ENCODE results near the gene TRPC4.

The TRPC4 gene

DNA sequence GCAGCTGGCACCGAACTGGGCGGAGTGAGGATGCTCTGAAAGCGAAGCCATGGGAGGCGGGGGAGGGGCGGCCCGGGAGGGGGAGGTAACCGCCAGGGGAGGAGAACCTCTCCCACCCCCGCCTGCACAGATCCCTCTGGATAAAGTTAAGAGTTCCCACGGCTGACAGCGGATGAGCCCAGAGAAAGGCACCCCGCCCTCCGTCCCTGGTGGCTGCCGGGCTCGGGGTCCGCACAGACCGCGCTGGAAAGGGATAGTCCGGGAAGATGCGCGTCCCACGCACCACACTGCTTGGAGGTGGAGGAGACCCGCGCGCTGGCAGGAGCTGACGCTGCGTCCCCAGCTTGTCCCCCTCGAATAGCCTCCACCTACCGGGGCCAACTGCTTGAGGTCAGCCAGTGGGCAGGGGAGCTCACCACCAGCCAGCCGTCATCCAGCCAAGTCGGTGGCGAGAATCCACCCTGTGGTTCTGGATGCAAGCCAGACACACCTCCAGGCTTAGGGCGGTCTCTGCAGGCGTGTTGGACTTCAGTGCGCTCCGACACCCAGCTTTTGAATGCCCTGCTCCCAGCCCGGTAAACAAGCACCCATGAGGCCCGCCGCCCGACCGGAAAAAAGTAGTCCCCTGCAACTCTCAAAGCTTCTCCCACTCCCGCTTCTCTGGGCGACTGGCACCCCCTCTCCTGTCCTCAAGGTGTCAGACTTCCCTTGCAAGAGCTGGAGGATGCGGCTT lies at the start of gene TRPC4:
Gene TRPC4 (minus strand): TSS at position 17 of the 733 bp plus-strand sequence. CDS start 86,439 bp downstream, outside the sequence.
- peak; percentile 67 for DNase-seq (ENCODE audit: low spot score)

DNA sequence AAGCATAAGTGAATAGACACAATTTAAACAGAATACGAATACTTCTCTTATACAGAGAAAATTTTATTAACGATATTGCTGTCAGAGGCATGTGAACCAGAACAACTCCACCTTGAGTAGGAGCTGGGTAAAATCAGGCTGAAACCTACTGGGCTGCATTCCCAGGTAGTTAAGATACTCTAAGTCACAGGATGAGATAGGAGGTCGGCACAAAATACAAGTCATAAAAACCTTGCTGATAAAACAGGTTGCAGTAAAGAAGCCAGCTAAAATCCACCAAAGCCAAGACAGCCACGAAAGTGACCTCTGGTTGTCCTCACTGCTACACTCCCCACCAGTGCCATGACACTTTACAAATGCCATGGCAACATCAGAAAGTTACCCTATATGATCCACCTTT lies 49.2 kb upstream of the TRPC4 start:
- DNase-seq (ENCODE audit: low spot score) = no peak

DNA sequence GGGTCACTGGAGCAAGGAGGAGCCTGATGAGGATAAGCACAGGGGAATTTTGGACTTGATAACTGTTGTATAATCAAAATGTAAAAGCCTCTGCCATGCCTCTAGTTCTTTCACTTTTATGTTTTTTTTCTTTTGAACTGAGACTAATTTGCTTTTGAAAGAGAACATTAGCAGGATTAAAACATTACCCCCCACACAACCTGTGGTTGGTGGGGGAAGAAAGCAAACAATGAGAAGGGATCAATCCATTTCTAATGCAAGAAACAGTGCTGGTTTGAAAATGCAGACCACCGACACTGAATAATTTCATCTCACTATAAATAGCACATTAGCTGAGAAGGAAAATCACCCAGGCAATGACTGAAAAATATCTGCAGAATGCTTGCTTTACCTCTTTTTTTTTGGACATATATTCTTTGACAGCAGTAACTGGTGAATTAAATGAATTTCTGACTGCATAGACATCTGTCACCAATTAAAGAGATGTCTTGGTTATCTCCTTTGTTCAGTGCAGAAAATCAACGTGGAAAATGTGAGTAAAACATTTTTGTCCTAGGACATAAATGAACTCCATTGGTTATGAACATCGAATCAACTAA lies 48.6 kb upstream of the TRPC4 start:
- no peak for DNase-seq (ENCODE audit: low spot score)

DNA sequence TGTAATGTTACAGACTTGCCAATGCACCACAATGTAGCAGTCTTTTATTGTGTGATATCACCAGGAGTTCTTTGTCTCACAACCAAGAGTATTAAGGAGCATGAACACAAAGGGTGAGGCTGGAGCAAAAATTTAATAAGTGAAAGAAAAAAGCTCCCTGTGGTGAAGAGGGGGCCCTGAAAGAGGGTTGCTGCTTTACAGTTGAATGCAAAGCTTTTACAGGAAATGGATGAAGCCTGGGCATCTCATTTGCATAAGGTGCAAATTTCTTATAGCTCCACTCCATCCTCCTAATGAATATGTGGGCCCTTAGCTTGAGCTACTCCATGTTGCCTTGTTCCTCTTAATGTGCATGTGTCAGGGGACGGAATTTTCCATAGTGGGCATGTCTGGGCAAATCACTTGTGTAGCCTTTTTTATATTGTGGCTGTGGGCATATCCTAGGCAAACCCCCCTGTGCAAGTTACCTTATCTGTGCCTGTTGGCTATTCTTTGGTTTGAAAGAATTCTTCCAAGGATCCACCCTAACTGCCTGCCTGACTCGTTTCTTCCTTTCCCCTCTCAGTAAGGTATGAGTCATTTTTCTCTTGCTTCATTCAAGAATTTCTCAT lies 45.3 kb upstream of the TRPC4 start:
- peak; percentile 5 for DNase-seq (ENCODE audit: low spot score)

DNA sequence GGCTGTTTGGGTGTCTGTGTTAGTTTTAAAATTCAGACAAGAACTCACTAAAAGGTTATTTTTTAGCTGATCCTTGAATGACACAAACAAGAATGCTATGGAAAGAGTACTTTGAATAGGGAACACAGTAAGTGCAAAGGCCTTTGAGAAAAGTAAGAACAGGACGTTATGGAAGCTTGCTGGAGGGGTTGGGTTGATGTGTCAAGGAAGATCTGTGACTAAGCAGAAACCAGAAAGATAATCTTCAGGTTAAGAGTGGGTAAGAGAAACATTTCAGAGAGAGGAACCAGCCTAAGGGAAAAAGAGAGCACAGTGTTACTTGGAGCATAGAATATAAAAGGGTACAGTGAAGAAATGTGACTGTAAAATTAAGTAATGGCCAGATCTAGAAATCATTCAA lies 41.2 kb upstream of the TRPC4 start:
- DNase-seq (ENCODE audit: low spot score) = no peak

DNA sequence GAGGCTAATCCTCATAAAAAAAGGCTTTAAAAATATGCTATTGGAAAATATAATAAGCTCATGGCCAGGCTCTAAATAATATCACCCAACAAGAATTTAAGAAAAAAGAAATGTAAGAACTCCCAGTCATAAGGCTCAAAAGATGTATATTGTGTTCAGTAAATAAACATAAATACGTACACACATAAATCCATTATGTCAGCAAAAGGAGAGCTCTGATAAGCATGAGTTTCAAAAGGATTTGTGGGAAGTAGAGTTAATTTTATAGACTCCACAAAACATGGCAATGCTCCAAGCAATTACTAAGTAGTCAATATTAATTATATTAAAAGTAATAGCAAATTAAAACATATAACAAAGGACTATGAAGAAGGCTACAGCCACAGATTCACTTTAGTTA lies 37.3 kb upstream of the TRPC4 start:
- no peak for DNase-seq (ENCODE audit: low spot score)

DNA sequence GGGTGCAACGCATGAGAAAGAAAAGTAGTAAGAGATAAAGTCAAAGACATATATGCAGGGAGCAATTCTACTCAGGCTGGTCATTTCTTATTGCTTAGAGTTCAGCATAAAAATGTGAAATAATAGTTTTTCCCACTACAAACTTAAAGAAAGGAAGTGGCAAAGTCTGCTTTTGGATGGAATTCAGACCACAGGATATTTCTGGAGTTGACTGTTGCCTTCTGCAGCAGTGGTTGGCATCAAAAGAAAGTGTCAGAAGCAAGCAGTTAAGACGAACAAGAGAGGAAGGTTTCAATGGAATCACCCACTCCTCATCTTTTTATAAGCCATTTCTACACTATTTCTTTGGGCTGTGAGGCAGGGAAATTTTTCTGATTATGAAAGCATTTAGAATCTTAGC lies 36.2 kb upstream of the TRPC4 start:
- peak; percentile 35 for DNase-seq (ENCODE audit: low spot score)

GRCh38 chr13:37899753-37900152 lies 30.2 kb upstream of the TRPC4 start:
- no peak for DNase-seq (ENCODE audit: low spot score)

DNA sequence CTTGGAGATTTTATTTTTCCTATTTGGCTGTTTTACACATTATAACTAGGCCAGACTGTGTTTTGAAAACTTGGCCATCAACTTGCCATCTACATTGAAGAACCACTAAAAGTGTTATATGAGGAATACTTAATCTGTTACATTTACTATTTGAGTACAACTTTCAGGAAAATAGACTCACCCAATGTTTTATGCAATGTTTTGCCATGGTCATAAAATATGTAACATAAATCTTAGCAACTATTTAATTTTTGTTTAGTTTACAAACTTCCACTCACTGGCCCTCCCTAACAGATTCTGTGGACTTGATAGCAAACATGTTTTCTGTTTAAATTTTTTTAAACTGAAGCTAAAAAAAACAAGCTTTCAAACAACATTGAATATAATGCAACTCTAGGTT lies 23.7 kb upstream of the TRPC4 start:
- no peak for DNase-seq (ENCODE audit: low spot score)

DNA sequence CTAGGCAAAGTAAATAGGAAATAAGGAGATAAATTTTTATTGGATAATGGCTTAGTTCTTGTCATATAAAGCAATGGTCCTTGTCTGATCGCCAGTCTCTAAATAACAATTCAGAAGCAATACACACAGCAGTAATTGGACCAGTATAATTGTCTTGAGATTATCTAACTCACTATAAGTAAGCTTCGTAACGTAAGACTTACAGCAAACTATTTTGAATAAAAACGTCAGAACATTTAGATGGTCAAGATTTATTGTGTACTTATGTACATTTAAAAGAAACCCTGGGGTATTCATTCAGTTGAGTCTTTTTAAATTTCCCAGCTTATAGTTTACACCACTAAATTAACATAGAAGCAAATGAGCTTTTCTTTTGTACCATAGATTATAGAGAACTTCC lies 20.2 kb upstream of the TRPC4 start:
- DNase-seq (ENCODE audit: low spot score) = no peak

DNA sequence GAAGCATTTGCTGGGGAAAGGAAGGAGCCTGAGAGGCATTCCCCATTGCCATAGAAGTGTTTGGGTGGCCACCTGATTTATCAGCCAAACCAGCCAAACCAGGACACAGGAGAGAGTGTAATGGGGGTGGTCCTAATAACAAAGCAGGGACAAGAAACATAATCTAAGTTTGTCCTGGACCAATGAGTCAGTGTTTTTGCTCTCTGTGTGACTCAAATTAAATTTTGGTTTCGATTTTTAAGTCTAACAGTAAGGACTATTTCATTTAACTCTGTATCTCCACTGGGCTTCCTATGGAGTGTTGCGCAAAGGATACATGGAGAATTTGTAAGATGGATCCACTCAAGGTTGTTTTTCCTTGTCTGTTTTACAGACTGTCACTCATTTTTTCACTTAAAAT lies 19.5 kb upstream of the TRPC4 start:
- DNase-seq (ENCODE audit: low spot score) = peak; percentile 4

DNA sequence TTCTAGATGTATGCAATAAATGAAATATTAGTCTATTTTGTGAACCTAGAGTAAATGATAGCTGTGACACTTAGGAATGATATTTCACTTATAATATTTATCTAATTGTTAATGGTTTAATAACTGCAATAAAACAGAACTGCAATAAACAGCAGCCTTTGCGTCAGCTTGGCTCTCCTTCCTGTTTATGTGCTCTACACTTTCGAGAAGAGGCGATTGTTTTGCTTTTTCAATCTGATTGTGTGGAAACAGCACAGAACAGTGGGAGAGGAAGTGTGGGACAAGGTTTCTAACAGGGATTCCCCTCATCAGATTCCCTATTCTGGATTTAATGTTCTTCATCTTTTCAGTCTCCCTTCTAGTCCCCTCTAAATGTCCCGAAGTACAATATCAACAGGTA lies 17.3 kb upstream of the TRPC4 start:
- no peak for DNase-seq (ENCODE audit: low spot score)

DNA sequence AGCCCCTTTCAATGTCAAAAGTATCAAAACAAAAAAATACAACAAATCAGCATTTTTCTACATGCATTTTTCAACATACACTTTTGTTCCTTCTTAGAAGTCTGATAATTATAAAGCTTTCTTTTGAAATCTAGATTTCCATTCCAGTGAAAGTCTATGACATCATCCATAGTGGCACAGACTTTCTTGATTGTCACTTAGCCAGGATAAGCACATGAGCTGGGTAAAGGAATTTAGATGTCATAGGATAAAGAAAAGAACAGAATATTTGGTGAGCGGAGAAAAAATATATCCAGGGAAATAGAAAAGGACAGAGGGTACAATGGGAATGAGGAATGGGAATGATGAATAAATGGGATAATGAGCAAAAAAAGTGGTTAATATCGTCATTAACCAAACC lies 15.1 kb upstream of the TRPC4 start:
- no peak for DNase-seq (ENCODE audit: low spot score)

DNA sequence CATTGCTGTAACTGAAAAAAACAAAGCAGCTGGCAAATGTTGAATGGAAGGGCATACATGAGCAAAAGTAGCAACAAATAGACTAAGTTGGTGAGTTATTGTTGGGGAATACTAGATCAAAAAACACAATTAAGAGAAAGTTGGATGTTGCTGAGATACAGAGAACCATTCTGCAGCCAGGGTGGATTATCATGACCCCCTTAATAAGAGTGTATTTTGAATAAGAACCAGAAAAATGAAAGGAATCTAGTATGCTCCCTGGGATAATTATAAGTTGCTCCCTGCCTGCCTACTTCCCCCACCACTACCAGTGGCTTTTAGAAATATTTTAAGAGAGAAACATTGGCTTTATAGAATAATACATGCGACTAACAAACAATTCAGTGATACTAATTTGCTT lies 14.5 kb upstream of the TRPC4 start:
- no peak for DNase-seq (ENCODE audit: low spot score)

- DNase-seq (ENCODE audit: low spot score) = no peak
These were observed 9.3 kb upstream of the TRPC4 start for GRCh38 chr13:37878921-37879320.

GRCh38 chr13:37878496-37878895 lies 8.9 kb upstream of the TRPC4 start:
- DNase-seq (ENCODE audit: low spot score) = peak; percentile 41

- peak; percentile 43 for DNase-seq (ENCODE audit: low spot score)
These were observed 1.5 kb upstream of the TRPC4 start for GRCh38 chr13:37870895-37871550.

GRCh38 chr13:37870489-37870845 lies 895 bp upstream of the TRPC4 start:
- no peak for DNase-seq (ENCODE audit: low spot score)

DNA sequence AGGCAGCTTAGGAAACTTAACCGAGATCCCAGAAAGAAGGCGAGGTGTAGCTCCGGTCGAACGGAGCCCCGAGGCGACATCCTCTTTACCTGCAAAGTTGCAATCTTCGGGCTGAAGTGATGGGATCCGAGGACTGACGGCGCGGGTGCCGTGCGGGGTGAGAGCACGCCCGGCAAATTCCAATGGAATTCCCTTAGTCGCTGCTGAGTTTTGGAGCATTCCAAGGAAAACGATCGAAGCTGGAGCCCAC lies 141 bp downstream of the TRPC4 start:
- DNase-seq (ENCODE audit: low spot score) = peak; percentile 36

DNA sequence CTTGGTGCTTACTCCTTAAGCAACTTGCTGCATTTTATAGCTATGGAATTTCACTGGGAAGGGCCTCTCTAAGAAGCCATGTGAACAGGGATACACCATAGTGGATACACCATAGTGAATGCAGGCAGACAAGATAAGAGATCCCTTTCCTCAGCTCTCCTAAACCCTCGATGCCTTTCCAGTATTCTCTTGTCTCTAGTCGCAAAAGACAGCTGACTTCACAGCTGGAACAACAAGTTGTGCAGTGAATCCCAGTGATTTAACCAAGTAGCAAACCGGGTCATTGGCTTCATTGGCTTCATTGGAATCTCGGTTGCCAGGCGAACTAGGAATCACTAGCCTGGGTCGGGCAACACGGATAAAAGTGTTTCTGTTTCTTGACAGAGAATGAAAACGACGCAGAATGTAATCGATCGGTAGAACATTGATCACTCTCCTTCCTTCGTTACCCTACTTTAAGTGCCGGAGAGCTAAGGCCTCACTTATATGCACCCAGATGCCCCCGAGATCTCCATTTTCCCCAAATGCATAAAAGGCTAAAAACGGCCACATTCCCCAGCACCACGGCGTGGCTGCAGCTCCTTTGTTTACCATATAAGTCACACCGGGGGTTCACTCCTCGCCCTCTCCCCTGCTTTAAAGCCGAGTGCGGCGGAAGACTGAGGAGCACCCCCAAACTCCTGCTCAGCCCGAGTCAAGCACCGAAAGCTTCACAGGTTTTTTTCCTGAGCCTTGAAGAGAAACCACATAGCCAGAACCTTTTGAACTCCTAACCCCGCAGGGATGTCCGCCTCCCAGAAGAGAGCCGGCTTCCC lies 674 bp downstream of the TRPC4 start:
- peak; percentile 4 for DNase-seq (ENCODE audit: low spot score)

DNA sequence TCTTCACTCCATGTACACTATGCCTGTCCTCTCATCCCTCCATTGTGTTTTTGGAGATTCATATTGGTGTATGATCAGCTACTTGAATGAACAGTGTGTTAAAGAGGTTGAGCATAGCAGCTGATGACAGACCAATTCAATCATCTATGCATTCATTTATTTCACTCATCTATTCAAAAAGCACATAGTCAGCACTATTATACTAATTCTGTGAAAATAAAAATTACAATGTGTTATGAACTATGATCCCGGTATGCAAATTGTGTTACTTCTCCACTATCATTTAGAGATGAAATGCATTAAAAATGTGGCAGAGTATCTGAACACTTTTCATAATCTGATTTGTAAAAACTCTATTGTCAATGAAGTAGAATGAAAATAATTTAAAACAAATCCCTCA lies 5.9 kb downstream of the TRPC4 start:
- DNase-seq (ENCODE audit: low spot score) = no peak

- no peak for DNase-seq (ENCODE audit: low spot score)
These were observed 34.2 kb downstream of the TRPC4 start for GRCh38 chr13:37835392-37835791.

DNA sequence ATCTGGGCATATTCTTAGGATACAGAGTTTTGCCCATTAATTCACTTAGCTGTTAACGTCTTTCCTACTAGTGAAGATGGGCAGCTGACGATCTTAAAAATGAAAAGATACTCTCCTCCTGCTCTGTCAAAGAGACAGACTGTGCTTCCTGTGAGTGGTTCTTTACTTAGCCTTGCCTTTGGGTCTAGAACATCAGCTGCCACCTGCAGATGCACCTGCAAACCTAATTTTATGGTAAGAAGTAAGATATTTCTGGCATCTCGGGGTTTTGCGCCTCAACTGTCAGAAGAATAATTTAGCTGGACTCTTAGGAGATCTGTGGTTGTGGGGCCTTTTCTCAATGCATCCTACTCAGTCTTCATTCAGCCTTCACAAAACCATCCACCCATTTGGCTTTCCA lies 36.2 kb downstream of the TRPC4 start:
- DNase-seq (ENCODE audit: low spot score) = no peak
